HL-60/S4 treated with retinoic acid at 250 ng/mL for 4 days and 3 days (cell line): ENCODE results near the gene CBLB.

ENCODE experiments used
- in situ Hi-C: fragments of 300-500 bp; cut with MboI; formaldehyde crosslinking; loops from 2 replicates; pipeline ENCODE4 v1.7.0; 2022; ENCODE audit warnings: low sequenced_read_pairs

Gene CBLB

GRCh38 chr3:105791131-105791530, 77.7 kb downstream of the CBLB start:
- in situ Hi-C loops: no loop called here

- in situ Hi-C loops: no loop called here
Measured at GRCh38 chr3:105790534-105790933, 78.3 kb downstream of the CBLB start.

GRCh38 chr3:105788593-105788992, 80.2 kb downstream of the CBLB start:
- in situ Hi-C loops: no loop called here

DNA sequence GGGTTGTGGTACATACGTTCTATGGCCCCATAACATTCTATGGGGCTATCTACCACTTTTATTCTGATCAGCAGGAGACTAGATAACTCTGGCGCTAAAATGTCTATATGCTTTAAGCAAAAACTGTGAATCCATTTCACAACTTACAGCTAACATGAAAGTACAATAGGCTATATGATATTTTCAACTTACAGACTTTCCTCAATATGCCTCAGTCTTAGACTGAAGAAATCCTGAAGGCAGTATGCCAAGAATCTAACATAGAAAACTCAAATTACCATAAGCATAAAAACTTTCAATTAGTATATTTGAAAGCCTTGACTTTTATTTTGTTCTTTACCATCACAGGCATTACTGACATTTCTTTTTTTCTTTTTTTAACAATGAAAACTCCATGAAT, 81.4 kb downstream of the CBLB start:
- in situ Hi-C loops: no loop called here

DNA sequence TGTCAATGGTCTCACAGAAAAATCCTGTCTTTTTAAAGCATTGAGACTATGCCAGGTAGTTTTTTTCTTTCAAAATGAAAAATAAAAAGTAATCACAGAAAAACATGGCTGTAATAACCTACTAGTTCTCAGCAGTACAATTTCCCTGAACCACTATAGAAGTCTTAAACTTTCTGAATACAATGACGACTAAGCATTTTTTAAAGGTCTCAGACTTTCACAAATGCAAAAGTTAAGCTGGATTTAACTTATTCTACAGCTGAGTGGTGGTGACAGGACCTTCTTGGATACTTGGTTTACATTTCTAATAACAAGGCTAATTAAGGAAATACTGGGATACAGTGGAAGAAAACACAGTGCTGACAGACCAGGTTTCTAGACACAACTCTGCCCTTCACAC, 81.8 kb downstream of the CBLB start:
- in situ Hi-C loops: no loop called here

DNA sequence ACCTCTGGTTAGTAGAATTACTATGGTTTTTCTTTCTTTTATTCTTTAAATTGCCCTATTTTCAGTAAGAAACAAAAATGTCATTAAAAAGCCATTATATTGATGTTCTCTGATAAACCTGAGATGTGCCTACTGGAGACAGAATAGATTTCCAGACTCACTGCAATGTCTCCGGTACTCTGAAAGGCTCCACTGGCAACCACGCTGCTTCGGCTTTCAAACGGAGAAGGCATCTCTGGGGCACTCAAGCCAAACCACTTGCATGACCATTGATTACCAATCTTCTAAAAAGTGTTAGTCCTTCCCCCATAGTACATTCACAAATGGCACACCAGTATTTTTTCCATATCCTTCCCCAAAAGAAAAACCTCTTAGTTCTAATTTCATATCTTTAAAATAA, 82.6 kb downstream of the CBLB start:
- in situ Hi-C loops: no loop called here

DNA sequence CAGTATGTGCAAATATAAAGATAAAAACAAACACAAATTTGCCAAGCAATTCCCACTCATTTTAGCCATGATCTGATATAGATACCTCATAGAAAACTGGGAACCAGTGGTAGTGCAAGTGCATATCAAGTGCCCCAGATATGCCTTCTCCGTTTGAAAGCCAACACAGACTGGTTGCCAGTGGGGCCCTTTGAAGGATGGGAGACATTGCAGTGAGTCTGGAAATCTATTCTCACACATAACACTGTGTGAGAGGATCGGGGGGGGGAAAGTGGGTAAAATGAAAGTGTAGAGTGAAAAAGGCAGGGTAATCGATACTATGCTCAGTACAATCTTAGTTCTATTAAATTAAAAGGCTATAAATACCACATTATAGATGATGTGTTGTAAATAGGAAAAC, 83.0 kb downstream of the CBLB start:
- in situ Hi-C loops: no loop called here

GRCh38 chr3:105783631-105784030, 85.2 kb downstream of the CBLB start:
- in situ Hi-C loops: no loop called here

DNA sequence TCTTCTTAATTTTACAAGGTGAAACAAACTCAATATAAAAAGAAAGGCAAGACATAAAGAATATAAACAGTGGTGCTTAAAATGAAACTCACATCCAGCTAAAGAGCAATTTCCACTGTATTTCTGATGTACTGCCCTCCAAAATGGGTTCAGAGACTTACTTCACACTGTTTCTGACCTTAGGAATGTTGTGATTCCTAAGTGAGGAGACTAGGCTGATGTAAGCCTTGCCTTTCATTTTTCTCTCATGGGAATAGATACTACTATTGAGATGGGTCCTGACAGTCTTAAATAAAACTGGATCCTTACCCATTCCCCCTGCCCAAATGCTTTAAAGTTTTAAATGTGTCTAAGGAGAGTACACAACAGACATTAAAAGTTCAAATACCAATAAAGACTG, 86.9 kb downstream of the CBLB start:
- in situ Hi-C loops: no loop called here

GRCh38 chr3:105780107-105780506, 88.7 kb downstream of the CBLB start:
- in situ Hi-C loops: no loop called here

GRCh38 chr3:105775368-105775767, 93.4 kb downstream of the CBLB start:
- in situ Hi-C loops: no loop called here

- in situ Hi-C loops: no loop called here
Measured at GRCh38 chr3:105774444-105775180, 94.2 kb downstream of the CBLB start.

- in situ Hi-C loops: no loop called here
Measured at GRCh38 chr3:105773291-105773690, 95.5 kb downstream of the CBLB start.

DNA sequence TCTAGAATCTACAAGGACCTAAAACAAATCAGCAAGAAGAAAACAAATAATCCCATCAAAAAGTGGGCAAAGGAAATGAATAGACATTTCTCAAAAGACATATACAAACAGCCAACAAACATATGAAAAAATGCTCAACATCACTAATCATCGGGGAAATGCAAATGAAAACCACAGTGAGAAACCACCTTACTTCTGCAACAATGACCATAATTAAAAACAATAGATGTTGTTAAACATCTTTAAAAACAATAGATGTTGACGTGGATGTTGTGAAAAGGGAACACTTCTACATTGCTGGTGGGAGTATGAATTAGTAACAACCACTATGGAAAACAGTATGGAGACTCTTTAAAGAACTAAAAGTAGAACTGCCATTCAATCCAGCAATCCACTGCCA, 96.2 kb downstream of the CBLB start:
- in situ Hi-C loops: no loop called here

- in situ Hi-C loops: no loop called here
Measured at GRCh38 chr3:105771392-105771791, 97.4 kb downstream of the CBLB start.

DNA sequence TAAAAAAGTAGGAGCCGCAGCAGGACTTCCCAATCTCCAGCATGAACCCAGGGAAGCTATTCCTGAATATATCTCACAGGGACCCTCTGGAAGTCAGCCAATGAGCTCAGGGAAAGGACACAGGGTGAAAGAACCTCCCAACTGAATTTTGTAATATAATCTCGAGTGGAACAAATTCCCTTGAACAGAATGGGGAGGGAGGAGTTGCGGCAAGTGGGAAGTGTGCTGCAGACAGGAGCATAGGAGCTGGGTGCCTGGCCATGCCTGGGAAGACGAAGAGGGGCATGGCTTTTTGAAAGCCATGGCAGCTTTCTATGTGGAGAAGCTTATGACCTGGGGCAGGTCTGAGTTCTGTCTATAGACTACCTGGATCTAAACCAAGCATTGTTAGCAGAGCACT, 98.4 kb downstream of the CBLB start:
- in situ Hi-C loops: no loop called here

- in situ Hi-C loops: no loop called here
Measured at GRCh38 chr3:105767776-105768175, 101.0 kb downstream of the CBLB start.

DNA sequence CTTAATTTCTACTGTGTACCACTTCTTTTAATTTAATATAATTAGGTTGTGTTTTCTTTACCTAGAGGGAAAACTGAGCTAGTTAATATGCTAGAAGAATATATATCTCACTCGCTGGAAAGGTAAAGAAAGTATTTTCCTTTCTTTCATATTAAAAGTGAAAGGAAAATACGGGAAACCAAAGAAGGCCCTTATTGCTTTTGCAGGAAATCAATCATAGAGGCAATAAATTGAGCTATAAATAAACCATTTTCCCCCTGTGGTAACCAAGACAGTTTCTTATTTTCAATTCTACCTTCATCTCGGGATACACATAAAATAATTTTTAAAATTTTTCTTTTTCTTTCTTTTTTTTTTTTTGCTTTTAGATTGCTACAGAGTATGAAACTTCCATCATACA, 101.6 kb downstream of the CBLB start:
- in situ Hi-C loops: no loop called here

DNA sequence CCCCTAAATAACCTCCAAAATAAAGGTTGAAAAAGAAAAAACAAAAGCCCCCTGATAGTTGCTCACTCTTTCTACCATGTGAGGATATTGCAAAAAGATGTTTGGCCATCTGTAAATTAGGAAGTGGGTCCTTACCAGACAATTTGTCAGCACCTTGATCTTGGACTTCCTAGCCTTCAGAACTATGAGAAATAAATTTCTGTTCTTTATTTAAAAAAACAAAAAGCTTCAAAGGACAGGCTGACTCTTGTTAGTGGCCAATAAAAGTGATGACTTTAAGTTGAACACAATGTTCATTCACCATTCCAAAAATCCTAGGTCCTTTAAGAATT, 103.5 kb downstream of the CBLB start:
- in situ Hi-C loops: no loop called here

GRCh38 chr3:105764378-105765307, 104.2 kb downstream of the CBLB start:
- in situ Hi-C loops: no loop called here

- in situ Hi-C loops: no loop called here
Measured at GRCh38 chr3:105763659-105764036, 105.2 kb downstream of the CBLB start.
